Measurements from ENCODE around the gene PRKCE. TPM values are rescaled to one million over a fixed set of nuclear protein-coding genes. Genes with fewer than 3 reads are reported as not detected.

Gene PRKCE
- total RNA-seq, 1 experiment from 2014 or later = 5.3 TPM

DNA sequence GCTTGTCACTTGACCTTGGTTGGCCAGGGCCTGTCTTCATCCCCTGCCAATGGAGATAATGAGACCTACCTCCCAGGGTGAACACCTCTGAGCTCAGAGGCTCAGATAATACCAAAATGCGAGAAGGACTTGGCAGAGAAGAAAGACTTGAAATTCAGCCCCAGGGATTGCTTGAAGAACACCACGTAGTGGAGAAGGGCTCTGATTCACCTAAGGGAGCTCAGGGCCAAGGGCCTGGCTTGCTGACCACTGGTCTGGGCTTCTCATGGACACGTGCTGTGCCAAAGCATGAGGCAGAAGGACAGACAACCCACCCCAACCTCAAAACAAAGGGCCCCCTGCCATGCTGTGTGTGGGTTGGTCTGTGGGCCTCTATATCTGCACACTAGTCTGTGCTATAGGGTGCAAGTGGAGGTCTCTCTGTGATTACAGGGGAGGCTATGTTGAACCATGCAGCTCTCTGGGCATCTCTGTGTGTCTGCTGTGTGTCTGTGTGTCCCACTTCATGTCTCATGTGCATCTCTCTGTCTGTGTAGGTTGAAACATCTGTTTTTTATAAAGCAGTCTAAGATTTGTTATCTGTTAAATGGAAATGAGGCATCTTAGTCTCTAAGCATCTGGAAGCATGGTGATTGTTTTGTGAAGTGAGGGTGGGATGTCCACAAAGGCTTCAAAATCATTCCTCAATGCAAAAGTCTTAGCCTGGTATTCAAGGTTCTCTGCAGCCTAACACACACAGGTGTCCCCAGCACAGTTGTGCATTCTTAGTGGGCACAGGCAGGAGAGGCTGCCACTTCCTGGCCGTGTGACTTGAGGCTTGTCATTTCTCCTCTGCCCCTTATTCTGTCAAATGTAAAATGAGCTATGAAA, 584.8 kb downstream of the PRKCE start:
- DNase-seq (ENCODE audit: low read depth) = no peak
- in situ Hi-C loops (cut with HindIII; ENCODE audit: low pct_unique_long_range_greater_than_20kb, low sequenced_read_pairs) = no loop called here

DNA sequence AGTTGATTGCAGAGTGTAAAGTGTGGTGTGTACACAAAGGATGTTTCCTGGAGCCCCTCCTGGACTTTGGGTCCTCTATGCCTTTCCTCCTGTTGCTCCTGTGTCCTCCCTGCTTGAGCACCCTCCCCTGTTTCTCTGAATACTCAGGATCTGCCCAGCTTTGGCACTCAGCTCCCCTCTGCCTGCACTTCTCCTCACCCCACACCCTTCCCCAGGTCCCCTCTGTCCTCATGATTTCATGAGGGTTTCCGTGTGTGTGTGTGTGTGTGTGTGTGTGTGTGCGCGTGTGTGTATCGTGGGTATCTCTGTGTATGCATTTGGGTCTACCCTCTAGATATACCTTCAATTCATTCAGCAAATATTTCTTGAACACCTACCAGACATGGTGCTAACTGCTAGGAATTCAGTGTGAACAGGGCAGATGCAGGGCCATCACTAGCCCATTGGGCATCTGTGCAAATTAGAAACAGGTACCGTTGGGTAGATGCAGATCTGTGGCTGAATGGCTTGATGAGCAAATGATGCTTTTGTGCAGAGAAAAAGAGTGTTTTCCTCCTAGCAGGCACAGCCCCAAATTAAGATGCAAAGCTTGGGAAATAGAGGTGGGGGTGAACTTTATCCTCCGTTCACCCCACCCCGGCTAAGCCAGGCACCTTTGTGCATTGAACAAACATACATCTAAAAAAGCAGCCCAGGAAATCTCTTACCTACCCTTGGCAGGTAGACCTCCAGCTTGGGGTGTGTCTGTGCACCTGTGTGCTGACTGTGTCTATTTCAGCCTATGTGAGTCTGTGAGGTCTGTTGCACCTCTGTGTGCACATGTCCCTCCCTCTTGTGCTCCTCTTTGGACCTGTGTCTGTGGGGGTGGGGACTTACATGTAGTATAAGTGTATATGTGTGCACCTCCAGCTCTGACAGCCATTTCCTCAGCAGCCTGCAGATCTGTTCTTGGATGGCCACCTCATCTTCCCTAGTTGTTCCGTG, 585.7 kb downstream of the PRKCE start:
- in situ Hi-C loops (cut with HindIII; ENCODE audit: low pct_unique_long_range_greater_than_20kb, low sequenced_read_pairs) = no loop called here

More for the DNA sequence above, 585.7 kb downstream of the PRKCE start:
- DNase-seq (ENCODE audit: low read depth) = no peak

Other genes starting within 250 kb of the PRKCE start
- 3.8 and 4.7 TPM in 2 replicates for gene SRBD1, start 40.4 kb upstream of the PRKCE start, total RNA-seq (2014; rRNA removed; shearing (Covaris generic); ENCODE audit: low replicate concordance)